NB4 (cell line): ENCODE results near the gene VDR.

Experiments used
- CTCF ChIP-seq: IDR thresholded peaks from one replicate; pipeline ENCODE4 v1.5.1; 2012; ENCODE audit warnings: low read depth, low read length
- MAX ChIP-seq: IDR thresholded peaks from 2 replicates; pipeline ENCODE4 v1.6.1; 2011; ENCODE audit warnings: low read depth, low read length
- MYC ChIP-seq: IDR thresholded peaks from 2 replicates; pipeline ENCODE4 v1.6.1; 2011; ENCODE audit warnings: low read depth, low read length
- POLR2A ChIP-seq: IDR thresholded peaks from 2 replicates; pipeline ENCODE4 v1.6.1; 2011; ENCODE audit warnings: mild to moderate bottlenecking; ENCODE audit not compliant: insufficient read length; ENCODE audit errors: extremely low read depth

- no peak for TF ChIP-seq CTCF
- no peak for TF ChIP-seq POLR2A
- TF ChIP-seq MAX, result 0 out of 2 replicates have a peak, but pooled peaks have one; percentile 5
- no peak for TF ChIP-seq MYC
These were observed 19.7 kb downstream of the VDR start for GRCh38 chr12:47885012-47885501.
